MM.1S (cell line): Measurements from ENCODE around the gene KTN1.

ENCODE experiments used
- CTCF ChIP-seq: fragments of 300-600 bp; sonication (generic); IDR thresholded peaks from 2 replicates; pipeline ENCODE4 v1.5.1; 2016; ENCODE audit warnings: antibody characterized with exemption, low read length, mixed read lengths
- EZH2 ChIP-seq: fragments of 300-600 bp; sonication (generic); optimal IDR thresholded peaks from 2 replicates; pipeline ENCODE3; 2017; ENCODE audit warnings: low read depth, mild to moderate bottlenecking, antibody characterized with exemption, low read length, mixed read lengths
- EZH2phosphoT487 ChIP-seq: fragments of 300-600 bp; sonication (generic); IDR thresholded peaks from 2 replicates; pipeline ENCODE4 v1.6.1; 2018; ENCODE audit warnings: antibody characterized with exemption, low read length

DNA sequence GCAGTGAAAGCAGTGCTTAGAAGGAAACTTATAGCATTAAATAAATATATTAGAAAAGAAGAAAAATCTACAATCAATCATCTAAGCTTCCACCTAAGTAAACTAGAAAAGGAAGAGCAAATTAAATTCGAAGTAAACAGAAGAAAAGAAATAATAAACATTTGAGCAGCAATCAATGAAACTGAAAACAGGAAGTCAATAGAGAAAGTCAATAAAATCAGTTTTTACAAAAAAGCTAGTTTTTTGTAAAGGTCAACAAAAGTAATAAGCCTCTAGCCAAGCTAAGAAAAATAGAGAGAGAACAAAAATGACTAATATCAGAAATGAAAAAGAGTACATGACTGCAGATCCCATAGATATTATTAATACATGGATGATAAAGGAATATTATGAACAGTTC is 34.2 kb upstream of the KTN1 start:
- no peak for TF ChIP-seq CTCF
- TF ChIP-seq EZH2phosphoT487, result no peak
- TF ChIP-seq EZH2, result no peak
